Hematopoietic multipotent progenitor cell treated with erythropoietin and hydrocortisone succinate and interleukin-3 and kit ligand, for 8 days (in vitro differentiated cells): ENCODE data around the gene LRRC23.

ENCODE experiments used
- DNase-seq: peaks from one replicate; pipeline ENCODE4 v3.0.0-alpha.2; 2015

The LRRC23 gene

DNA sequence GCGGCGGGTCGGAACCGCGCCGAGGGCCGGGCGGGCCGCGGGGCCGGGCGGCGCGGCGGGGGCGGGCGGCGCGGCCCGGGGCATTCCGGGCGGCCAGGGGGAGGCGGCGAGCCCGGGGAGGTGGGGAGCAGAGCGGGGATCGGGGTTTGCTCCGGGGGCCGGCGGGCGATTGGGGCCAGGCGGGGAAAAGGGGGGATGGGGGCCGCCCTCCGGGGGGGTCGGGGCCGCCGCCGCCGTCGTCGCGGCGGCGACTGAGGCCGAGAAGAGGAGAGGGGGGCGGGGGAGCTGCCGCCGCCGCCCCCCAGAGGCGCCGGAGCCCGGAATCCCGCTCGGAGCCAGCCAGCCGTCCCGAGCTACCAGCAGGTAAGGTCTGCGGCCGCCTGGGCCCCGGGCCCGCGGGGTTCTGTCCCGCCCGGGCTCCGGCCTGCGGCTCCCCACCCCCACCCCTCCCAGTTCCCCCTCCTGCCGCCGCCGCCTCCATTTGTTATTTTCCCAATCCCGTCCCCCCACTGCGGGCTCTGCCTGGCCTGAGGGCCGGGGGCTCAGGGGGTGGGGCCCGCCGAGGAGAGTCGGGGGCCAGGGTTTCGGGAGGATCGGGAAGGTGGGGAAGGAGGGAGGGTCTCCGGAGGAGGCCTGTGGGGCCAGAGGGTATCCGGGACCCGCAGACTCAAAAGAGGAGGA lies 23.5 kb downstream of the LRRC23 start:
- no peak for DNase-seq

DNA sequence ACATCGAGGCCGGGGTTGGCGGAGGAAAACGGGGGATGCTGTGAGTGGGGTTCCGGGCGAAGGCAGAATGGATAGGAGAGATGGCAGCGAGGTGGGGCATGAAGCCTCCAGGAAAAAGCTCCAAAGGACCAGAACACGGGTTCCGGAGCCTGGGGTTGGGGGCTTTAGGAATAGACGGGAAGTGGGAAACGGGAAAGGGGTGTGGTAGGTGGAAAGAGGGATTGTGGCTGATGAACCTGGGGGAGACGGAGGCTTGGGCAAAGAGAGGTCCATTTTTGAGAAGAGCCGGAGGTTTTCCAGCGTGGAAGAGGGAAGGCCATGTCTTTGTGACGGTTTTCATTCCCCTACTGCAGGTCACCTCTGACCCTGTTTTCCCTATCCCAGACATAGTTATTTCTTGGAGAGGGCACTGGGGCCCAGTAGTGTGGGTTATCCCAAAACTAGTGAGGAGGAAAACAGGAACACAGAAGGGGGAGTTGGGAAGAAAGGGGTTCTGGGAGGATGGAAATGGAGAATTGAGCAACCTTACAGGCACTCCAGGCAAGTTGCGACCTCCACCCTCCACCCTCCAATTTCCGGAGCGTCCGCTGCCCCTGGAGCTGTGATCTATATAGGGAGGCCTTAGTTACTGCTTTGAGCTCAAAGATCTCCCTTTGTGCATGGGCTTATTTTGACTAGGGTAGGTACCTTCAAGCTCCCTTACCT lies 24.2 kb downstream of the LRRC23 start:
- DNase-seq = no peak

DNA sequence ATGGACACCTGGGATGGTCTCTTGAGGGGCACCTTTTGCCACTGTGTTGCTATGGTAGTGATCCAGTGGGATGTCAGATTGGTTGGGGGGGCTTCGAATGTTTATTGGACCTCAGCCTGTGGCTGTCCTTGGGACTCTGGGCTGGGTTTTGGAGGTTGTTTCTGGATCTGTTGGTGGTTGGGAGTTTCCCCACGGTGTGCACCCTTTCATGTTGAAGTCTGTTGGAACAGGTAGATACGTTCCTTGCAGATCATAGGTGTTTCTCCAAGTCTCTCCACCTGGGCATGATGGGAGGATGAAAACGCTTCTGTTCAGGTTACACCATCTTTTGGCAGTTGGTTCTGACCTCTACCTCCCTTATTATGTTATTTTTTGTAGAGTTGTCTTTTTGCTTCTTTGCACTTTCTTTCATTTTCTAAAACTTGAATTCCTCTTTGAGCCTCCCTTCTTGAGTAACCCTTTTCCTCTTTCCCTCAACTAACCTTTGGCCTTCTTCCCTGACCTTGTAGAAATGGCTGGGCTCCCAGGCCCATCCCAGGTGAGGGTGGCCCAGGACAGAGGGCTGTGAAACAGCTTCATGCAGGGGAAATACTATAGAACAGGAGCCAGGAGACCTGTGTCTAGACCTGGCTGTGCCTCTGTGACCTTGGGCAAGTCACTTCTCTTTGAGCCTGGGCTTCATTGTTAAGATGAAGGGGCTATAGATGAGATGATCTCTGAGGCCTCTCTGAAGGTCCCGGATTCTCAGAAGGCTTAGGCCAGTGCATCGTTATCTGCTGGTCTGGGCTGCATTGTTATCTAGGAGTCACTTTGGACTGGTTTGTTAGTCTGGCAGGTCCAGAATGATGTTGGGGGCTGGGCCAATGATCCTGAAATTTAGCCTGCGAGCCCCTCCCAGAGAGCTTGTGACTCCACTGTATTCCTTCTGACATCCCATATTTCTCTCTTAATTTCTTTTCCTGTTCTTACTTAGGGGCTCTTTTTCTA lies 25.1 kb downstream of the LRRC23 start:
- DNase-seq = peak; percentile 67

DNA sequence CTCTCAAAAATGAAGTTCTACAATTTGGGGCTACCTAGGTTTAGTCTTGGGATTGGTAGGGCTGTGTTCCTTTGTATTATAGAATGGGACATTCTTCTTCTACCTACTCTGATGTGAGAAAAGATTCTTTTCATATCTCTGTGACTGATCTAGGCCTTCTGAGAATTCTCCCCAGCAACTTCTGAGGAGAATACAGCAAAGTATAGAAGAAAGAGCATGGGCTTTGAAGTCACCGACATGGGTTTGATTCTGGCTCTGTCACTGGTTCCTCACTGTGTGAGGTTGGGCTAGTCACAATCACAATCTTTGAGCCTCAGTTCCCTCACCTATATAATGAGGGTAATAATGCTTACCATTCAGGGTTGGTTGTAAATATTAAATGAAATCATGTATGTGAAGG lies 28.1 kb downstream of the LRRC23 start:
- DNase-seq = no peak

DNA sequence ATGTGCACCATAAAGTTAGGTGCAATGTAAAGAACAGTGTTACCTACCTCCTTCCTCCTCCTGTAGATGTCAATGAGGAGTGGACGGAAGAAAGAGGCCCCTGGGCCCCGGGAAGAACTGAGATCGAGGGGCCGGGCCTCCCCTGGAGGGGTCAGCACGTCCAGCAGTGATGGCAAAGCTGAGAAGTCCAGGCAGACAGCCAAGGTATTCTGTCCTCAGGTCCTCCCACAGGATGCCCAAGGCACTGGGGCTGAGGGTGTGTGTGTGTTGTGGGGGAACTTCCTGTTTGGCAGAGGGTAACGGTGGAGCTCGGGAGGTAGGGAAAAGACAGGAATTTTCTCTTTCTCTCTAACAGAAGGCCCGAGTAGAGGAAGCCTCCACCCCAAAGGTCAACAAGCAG lies 29.5 kb downstream of the LRRC23 start:
- DNase-seq = no peak

DNA sequence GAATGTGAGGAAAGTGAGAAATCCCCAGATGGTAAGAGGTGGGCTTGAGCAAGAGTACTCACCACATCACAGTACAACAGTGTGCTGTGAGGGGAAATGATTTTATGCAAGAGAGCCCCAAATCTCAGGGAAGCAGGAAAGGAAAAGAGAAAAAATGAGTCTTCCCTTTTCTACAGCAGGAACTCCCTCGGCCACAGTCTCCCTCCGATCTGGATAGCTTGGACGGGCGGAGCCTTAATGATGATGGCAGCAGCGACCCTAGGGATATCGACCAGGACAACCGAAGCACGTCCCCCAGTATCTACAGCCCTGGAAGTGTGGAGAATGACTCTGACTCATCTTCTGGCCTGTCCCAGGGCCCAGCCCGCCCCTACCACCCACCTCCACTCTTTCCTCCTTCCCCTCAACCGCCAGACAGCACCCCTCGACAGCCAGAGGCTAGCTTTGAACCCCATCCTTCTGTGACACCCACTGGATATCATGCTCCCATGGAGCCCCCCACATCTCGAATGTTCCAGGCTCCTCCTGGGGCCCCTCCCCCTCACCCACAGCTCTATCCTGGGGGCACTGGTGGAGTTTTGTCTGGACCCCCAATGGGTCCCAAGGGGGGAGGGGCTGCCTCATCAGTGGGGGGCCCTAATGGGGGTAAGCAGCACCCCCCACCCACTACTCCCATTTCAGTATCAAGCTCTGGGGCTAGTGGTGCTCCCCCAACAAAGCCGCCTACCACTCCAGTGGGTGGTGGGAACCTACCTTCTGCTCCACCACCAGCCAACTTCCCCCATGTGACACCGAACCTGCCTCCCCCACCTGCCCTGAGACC lies 31.0 kb downstream of the LRRC23 start:
- no peak for DNase-seq

DNA sequence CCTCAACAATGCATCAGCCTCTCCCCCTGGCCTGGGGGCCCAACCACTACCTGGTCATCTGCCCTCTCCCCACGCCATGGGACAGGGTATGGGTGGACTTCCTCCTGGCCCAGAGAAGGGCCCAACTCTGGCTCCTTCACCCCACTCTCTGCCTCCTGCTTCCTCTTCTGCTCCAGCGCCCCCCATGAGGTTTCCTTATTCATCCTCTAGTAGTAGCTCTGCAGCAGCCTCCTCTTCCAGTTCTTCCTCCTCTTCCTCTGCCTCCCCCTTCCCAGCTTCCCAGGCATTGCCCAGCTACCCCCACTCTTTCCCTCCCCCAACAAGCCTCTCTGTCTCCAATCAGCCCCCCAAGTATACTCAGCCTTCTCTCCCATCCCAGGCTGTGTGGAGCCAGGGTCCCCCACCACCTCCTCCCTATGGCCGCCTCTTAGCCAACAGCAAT lies 31.6 kb downstream of the LRRC23 start:
- DNase-seq = no peak

DNA sequence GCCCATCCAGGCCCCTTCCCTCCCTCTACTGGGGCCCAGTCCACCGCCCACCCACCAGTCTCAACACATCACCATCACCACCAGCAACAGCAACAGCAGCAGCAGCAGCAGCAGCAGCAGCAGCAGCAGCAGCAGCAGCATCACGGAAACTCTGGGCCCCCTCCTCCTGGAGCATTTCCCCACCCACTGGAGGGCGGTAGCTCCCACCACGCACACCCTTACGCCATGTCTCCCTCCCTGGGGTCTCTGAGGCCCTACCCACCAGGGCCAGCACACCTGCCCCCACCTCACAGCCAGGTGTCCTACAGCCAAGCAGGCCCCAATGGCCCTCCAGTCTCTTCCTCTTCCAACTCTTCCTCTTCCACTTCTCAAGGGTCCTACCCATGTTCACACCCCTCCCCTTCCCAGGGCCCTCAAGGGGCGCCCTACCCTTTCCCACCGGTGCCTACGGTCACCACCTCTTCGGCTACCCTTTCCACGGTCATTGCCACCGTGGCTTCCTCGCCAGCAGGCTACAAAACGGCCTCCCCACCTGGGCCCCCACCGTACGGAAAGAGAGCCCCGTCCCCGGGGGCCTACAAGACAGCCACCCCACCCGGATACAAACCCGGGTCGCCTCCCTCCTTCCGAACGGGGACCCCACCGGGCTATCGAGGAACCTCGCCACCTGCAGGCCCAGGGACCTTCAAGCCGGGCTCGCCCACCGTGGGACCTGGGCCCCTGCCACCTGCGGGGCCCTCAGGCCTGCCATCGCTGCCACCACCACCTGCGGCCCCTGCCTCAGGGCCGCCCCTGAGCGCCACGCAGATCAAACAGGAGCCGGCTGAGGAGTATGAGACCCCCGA lies 32.2 kb downstream of the LRRC23 start:
- DNase-seq = peak; percentile 30

DNA sequence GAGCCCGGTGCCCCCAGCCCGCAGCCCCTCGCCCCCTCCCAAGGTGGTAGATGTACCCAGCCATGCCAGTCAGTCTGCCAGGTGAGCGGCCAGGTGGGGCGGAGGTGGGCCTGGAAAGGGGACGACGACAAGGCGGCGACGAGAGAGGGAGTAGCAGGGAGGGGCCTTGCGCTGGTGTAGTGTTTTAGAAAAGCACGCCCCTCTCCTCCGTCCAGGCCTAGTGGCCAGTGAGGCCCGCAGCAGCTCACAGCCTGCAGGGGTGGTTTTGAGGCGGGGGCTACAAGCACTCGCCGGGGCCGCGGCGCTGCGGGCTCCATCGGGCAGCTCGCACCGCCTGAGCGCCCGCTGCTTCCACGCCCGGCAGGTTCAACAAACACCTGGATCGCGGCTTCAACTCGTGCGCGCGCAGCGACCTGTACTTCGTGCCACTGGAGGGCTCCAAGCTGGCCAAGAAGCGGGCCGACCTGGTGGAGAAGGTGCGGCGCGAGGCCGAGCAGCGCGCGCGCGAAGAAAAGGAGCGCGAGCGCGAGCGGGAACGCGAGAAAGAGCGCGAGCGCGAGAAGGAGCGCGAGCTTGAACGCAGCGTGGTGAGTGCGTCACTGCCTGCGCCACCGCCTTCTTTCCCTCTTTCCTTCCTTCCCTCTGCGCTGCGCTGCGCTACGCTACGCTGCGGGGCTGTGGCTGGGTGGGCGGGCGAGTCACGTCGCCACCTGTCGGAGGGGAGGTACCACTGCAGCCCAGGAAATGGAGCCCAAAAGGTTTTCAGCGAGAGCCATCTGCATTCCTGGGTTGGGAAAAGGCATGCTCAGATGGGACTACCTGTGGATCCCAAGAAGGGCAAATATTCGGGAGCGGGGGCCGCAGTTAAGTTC lies 33.1 kb downstream of the LRRC23 start:
- peak; percentile 96 for DNase-seq

DNA sequence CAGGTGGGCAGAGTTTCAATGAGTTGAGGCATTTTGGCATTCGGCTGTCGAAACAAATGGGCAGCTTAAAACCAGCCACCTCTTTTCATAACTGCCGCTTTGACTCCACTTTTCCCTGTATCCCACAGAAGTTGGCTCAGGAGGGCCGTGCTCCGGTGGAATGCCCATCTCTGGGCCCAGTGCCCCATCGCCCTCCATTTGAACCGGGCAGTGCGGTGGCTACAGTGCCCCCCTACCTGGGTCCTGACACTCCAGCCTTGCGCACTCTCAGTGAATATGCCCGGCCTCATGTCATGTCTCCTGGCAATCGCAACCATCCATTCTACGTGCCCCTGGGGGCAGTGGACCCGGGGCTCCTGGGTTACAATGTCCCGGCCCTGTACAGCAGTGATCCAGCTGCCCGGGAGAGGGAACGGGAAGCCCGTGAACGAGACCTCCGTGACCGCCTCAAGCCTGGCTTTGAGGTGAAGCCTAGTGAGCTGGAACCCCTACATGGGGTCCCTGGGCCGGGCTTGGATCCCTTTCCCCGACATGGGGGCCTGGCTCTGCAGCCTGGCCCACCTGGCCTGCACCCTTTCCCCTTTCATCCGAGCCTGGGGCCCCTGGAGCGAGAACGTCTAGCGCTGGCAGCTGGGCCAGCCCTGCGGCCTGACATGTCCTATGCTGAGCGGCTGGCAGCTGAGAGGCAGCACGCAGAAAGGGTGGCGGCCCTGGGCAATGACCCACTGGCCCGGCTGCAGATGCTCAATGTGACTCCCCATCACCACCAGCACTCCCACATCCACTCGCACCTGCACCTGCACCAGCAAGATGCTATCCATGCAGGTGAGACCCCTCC lies 34.0 kb downstream of the LRRC23 start:
- DNase-seq = no peak

DNA sequence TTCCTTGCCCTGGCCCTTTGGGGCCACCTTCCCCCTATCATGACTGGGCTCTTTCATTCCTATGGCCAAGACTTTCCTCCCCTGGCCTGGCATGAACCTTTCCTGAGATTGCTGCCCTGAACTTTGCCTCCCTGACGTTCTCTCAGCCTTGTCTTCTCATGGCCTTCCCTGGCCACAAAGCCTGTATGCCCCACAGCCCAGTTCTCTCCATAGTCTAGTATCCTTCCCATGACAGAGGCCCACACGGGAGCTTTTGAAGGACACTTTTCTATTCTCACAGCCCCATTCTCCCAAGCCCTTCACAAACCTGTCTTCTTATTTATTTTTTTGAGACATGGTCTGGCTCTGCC lies 34.5 kb downstream of the LRRC23 start:
- no peak for DNase-seq

DNA sequence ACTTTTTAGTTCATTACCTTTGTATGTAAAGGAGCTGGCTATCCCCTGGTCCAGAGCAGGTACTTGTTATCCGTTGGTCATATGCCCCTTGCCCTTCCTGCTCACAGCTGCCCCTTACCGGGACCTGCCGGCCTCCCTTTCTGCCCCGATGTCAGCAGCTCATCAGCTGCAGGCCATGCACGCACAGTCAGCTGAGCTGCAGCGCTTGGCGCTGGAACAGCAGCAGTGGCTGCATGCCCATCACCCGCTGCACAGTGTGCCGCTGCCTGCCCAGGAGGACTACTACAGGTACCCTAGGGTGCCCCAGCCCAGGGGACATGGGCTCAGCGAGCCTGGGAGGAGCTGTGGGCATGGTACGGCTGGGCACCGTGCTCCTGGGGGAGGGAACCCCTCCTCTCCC lies 36.6 kb downstream of the LRRC23 start:
- DNase-seq = no peak

DNA sequence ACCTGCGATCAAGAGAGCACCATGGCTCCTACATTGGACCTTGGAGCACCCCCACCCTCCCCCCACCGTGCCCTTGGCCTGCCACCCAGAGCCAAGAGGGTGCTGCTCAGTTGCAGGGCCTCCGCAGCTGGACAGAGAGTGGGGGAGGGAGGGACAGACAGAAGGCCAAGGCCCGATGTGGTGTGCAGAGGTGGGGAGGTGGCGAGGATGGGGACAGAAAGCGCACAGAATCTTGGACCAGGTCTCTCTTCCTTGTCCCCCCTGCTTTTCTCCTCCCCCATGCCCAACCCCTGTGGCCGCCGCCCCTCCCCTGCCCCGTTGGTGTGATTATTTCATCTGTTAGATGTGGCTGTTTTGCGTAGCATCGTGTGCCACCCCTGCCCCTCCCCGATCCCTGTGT lies 37.2 kb downstream of the LRRC23 start:
- DNase-seq = no peak

DNA sequence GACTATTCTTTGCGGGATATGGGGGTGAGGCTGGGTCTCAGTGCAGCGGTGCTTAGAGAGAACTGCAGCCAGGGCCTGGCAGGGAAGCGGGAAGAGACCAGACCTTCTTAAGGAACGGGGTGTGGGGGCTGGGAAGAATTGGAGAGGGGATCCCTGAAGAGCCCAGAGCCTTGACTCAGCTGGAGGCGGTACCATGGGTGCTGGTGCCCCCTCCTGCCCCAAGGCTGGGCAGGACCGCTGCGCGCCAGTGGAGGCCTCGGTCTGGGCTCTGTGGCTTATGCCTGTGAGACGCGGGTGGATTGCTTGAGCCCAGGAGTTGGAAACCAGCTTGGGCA lies 37.7 kb downstream of the LRRC23 start:
- DNase-seq = no peak

DNA sequence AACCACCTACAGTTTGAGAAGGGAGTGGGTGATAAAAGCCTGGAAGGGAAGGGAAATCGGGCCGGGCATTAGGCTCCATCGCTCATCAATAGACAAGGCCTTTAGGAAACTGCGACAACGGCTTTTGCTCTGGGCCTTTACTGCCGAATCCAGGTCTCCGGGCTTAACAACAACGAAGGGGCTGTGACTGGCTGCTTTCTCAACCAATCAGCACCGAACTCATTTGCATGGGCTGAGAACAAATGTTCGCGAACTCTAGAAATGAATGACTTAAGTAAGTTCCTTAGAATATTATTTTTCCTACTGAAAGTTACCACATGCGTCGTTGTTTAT lies 38.7 kb downstream of the LRRC23 start:
- DNase-seq = peak; percentile 95

DNA sequence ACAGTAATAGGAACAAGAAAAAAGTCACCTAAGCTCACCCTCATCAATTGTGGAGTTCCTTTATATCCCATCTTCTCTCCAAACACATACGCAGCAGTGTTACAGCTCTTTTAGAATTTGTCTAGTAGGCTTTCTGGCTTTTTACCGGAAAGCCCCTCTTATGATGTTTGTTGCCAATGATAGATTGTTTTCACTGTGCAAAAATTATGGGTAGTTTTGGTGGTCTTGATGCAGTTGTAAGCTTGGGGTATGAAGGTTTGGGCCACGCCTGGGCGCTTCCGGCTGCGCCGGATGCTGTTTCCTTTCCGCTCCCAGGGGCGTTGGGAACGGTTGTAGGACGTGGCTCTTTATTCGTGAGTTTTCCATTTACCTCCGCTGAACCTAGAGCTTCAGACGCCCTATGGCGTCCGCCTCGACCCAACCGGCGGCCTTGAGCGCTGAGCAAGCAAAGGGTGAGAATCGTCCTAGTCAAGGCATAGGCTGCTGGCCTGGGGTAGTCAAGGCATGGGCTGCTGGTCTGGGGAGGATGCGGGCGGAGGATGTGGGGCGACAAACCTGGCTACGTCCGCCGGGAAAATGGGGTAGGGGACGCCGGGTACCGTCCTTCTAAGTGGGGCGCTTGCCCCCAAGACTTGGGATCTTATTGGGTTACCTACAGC lies 39.2 kb downstream of the LRRC23 start, which contains the start of the genes C12orf57 and RNU7-1:
Gene C12orf57 (plus strand): TSS at position 301 of the 659 bp plus-strand sequence. CDS start 100 bp downstream, at position 401.
Gene RNU7-1 (plus strand): TSS at position 95 of the 659 bp plus-strand sequence.
- DNase-seq = peak; percentile 98

DNA sequence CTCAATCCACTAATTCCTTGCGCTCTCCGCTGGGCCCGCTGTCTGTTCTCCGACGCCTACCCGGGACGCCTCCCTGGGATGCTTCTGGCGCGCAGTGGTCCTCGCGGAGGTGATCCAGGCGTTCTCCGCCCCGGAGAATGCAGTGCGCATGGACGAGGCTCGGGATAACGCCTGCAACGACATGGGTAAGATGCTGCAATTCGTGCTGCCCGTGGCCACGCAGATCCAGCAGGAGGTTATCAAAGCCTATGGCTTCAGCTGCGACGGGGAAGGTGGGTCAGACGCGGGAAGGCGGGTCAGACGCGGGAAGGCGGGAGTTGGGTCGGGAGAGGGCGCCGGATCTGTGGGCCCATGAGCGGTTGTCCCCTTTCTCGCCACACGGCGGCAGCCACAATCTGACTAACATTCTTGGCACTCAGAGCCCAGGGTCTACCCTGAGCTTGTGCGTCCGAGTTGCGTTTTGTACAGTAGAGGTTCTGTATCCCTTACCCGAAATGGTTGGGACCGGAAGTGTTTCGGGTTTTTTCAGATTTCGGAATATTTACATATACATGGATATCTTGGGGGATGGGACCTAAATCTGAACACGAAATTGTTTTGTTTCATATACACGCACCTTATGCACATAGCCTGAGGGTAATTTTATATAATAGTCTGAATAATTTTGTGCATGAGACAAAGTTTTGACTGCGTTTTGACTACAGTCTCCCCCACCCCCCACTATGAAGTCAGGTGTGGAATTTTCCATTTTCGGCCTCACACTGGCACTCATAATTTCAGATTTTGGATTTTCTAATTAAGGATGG lies 40.0 kb downstream of the LRRC23 start:
- peak; percentile 96 for DNase-seq

DNA sequence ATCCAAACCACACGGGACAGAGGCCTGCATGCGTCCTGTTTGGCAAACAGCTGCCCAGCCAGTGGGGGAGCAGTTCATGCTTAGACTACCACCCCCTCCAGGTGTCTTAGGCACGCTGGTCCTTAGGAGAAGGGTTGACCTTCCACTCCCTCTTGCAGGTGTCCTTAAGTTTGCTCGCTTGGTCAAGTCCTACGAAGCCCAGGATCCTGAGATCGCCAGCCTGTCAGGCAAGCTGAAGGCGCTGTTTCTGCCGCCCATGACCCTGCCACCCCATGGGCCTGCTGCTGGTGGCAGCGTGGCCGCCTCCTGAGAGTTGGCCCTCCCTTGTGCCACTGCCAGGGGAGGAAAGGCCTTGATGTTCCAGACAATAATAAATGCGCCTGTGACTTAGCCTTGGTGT lies 41.0 kb downstream of the LRRC23 start:
- no peak for DNase-seq
